GM12878 (cell line): Measurements from ENCODE around the gene TUBB. TPM values are rescaled to one million over a fixed set of nuclear protein-coding genes. Genes with fewer than 3 reads are reported as not detected.

Experiments
- ATAC-seq: fragments of 200-7000 bp; cut with Tn5 transposase; 3 replicates; pipeline ENCODE4 v1.9.1; 2020; ENCODE audit warnings: mild to moderate bottlenecking, moderate library complexity
- BruUV-seq: library from RNA; stranded (reverse); fragments of 400-500 nt; replicated peaks from 2 replicates; lab custom pipeline; 2021; lab: Mats Ljungman, UMichigan
- CTCF ChIA-PET: fragments of 300-600 bp; sonication (Branson Sonifier 250); formaldehyde crosslinking; extraction: SDS; loops from one replicate; lab custom pipeline; 2021; ENCODE audit warnings: inconsistent platforms; lab: Yijun Ruan, JAX
- POLR2A ChIA-PET: fragments of 350-600 bp; formaldehyde crosslinking; extraction: SDS; loops from one replicate; lab custom pipeline; 2021; ENCODE audit warnings: inconsistent platforms; lab: Charles Lee
- RAD21 ChIA-PET: fragments of 300-600 bp; sonication (Branson Sonifier 250); formaldehyde crosslinking; loops from one replicate; lab custom pipeline; 2023; ENCODE audit warnings: antibody characterized with exemption; ENCODE audit not compliant: unreplicated experiment; lab: Charles Lee
- SMC1A ChIA-PET: fragments of 300-600 bp; sonication (Branson Sonifier 250); formaldehyde crosslinking; loops from one replicate; lab custom pipeline; 2023; ENCODE audit not compliant: unreplicated experiment, uncharacterized antibody; lab: Charles Lee
- DNase-seq: peaks from one replicate; pipeline ENCODE4 v3.0.0-alpha.2; 2011; ENCODE audit warnings: low read depth, low spot score
- FAIRE-seq: peaks from 3 replicates; lab custom pipeline; 2011; peaks lifted over from hg19 to GRCh38; lab: Jason Lieb, UNC
- H2AFZ ChIP-seq: 2 replicates; pipeline ENCODE4 v1.6.0; 2011; ENCODE audit warnings: low read depth, low read length, control low read depth; ENCODE audit not compliant: control insufficient read depth
- H3K27ac ChIP-seq: 2 replicates; pipeline ENCODE4 v1.5.1; 2011; ENCODE audit warnings: control low read depth; ENCODE audit not compliant: control insufficient read depth, insufficient read depth
- H3K27me3 ChIP-seq, 2 experiments: replicated peaks in 1 of 2; 2 replicates each; pipeline versions ENCODE4 v1.6.0 to v1.6.1; 2011; ENCODE audit warnings: low read length in 1 of 2; ENCODE audit not compliant: control insufficient read depth in 2 of 2, insufficient read depth in 2 of 2
- H3K36me3 ChIP-seq, 2 experiments: 2 replicates each; pipeline ENCODE4 v1.5.1; 2011; ENCODE audit warnings: low read length in 1 of 2; ENCODE audit not compliant: control insufficient read depth in 2 of 2, insufficient read depth in 2 of 2
- H3K4me1 ChIP-seq: 2 replicates; pipeline ENCODE4 v1.6.1; 2011; ENCODE audit warnings: mild to moderate bottlenecking, low read length, moderate library complexity, mixed read lengths; ENCODE audit not compliant: control insufficient read depth, insufficient read depth
- H3K4me2 ChIP-seq: 2 replicates; pipeline ENCODE4 v1.6.0; 2011; ENCODE audit warnings: control low read depth; ENCODE audit not compliant: control insufficient read depth, insufficient read depth
- H3K4me3 ChIP-seq: fragments of 200-600 bp; sonication (generic); 2 replicates; pipeline ENCODE4 v1.5.1; 2016
- H3K79me2 ChIP-seq: 2 replicates; pipeline ENCODE4 v1.6.0; 2011; ENCODE audit warnings: low read length; ENCODE audit not compliant: control insufficient read depth, insufficient read depth
- H3K9ac ChIP-seq: 2 replicates; pipeline ENCODE4 v1.8.0; 2011; ENCODE audit warnings: low read length, control low read depth, mixed read lengths; ENCODE audit not compliant: control insufficient read depth, insufficient read depth
- H3K9me3 ChIP-seq: replicated peaks from 3 replicates; pipeline ENCODE4 v1.5.1; 2011; ENCODE audit warnings: mild to moderate bottlenecking, low read length; ENCODE audit not compliant: control insufficient read depth, insufficient read depth
- H4K20me1 ChIP-seq: 2 replicates; pipeline ENCODE4 v1.6.0; 2011; ENCODE audit not compliant: control insufficient read depth, insufficient read depth
- KLF5 ChIP-seq: fragments of 450-650 bp; IDR thresholded peaks from 2 replicates; pipeline ENCODE4 v1.6.1; 2014; ENCODE audit warnings: mild to moderate bottlenecking; ENCODE audit not compliant: partially characterized antibody
- MEF2A ChIP-seq: IDR thresholded peaks from 2 replicates; pipeline ENCODE4 v1.6.1; 2011; ENCODE audit warnings: low read depth, mild to moderate bottlenecking, low read length, moderate library complexity; ENCODE audit not compliant: insufficient read depth
- PAX5 ChIP-seq: IDR thresholded peaks from 2 replicates; pipeline ENCODE4 v1.6.1; 2011; ENCODE audit warnings: low read depth, low read length, borderline replicate concordance
- RAD21 ChIP-seq: IDR thresholded peaks from 2 replicates; pipeline ENCODE4 v1.6.1; 2011; ENCODE audit warnings: mild to moderate bottlenecking, low read depth, low read length, moderate library complexity; ENCODE audit not compliant: insufficient read depth
- RCOR1 ChIP-seq: conservative IDR thresholded peaks from 2 replicates; pipeline ENCODE4 v1.6.1; 2012; ENCODE audit warnings: low read depth, low read length, improper control_type of control experiment
- STAT3 ChIP-seq: IDR thresholded peaks from 2 replicates; pipeline ENCODE4 v1.6.1; 2011; ENCODE audit warnings: low read depth, low read length, improper control_type of control experiment
- TCF7 ChIP-seq: IDR thresholded peaks from 2 replicates; pipeline ENCODE4 v1.6.1; 2014; ENCODE audit warnings: antibody characterized with exemption, borderline replicate concordance
- WGBS: methylation state at CpG from one replicate; pipeline ENCODE4 v1.1.6; 2016; ENCODE audit warnings: low lambda C conversion rate; ENCODE audit not compliant: insufficient replicate concordance, insufficient coverage; ENCODE audit errors: missing lambda C conversion rate; 5-methylcytosine and 5-hydroxymethylcytosine counted together
- in situ Hi-C: fragments of 300-500 bp; cut with MboI; formaldehyde crosslinking; loops from 9 replicates; pipeline ENCODE4 v1.14.3; 2018; ENCODE audit warnings: mixed read lengths
- intact Hi-C: fragments of 100-400 bp; cut with micrococcal nuclease; formaldehyde crosslinking; loops from one replicate; pipeline ENCODE4 v1.14.2; 2022; ENCODE audit not compliant: unreplicated experiment
- polyA plus RNA-seq, 11 experiments: library from polyadenylated mRNA; depleted of rRNA in 4 of 11; unstranded in 6 of 11; stranded (reverse) in 5 of 11; fragments of >200 nt; fragmentation: Nextera tagmentation in 4 of 11; fragmentation: Illumina TruSeq in 1 of 11; extraction: Ambion mirVana in 4 of 11; extraction: Trizol in 1 of 11; gene quantifications; 1 replicate in 1 of 11; 2 replicates in 10 of 11; pipeline versions ENCODE4 v1.2.1 to v1.2.3, GENCODE V29; 2011 to 2016; ENCODE audit warnings: inconsistent platforms in 2 of 11, missing spikeins in 2 of 11, low read depth in 1 of 11
- total RNA-seq, 4 experiments: library from RNA; depleted of rRNA in 3 of 4; stranded (reverse); fragments of >200 nt in 3 of 4; fragmentation: Illumina TruSeq in 1 of 4; extraction: Trizol in 1 of 4; gene quantifications; 2 replicates each; pipeline versions ENCODE4 v1.2.1 to v1.2.3, GENCODE V29; 2013 to 2021
- TF ChIP-seq, protein P1 (sequence below): fragments of 450-650 bp; IDR thresholded peaks from 2 replicates; pipeline ENCODE4 v1.6.1; 2017; ENCODE audit warnings: low read depth, mild to moderate bottlenecking, moderate library complexity
- TF ChIP-seq, protein P2 (sequence below): IDR thresholded peaks from 2 replicates; pipeline ENCODE4 v1.6.1; 2011; ENCODE audit warnings: low read depth, low read length, improper control_type of control experiment, borderline replicate concordance
- TF ChIP-seq, protein P3 (sequence below): fragments of 150-350 bp; IDR thresholded peaks from 2 replicates; pipeline ENCODE4 v1.6.1; 2016; ENCODE audit warnings: low read depth, low read length

TUBB gene
- total and polyA plus RNA-seq, 10 of the 15 experiments (the other 5 are each of a cell fraction or from before 2014, with no cell fraction given), result 1,039 to 3,052 (median 1,656) TPM

DNA sequence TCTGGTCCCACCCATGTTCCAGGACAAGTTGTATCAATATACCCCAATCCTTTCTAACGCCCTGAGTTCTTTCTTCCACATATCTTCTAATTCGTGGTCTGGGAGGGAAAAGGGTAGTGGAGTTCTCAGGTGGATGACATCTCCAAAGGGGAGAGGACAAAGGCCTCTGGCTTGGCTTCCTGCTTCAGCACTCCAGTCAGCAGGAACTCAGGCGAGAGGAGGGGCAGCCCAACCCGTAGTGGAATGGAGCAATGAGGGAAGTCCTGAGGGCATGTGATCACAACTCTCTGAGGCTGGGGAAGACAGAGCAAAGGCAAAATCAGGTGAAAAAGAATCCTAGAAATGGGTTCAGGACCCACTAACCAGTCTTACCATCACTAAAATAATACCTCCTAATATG is 19.8 kb upstream of the TUBB start:
- BruUV-seq, result no TSS peak
- intact Hi-C loops, result no loop called here
- Histone ChIP-seq H3K4me1 (no peaks in the 10 kb centered on the region), H3K27ac (no peak overlapping the region)
- no peak for ATAC-seq
- CTCF ChIA-PET, result interaction anchor here (0.5 kb wide), 1 partner anchor 11 kb away, joined by 3 read pairs; no protein-coding TSS in a partner anchor
- TF ChIP-seq, protein P1, sequence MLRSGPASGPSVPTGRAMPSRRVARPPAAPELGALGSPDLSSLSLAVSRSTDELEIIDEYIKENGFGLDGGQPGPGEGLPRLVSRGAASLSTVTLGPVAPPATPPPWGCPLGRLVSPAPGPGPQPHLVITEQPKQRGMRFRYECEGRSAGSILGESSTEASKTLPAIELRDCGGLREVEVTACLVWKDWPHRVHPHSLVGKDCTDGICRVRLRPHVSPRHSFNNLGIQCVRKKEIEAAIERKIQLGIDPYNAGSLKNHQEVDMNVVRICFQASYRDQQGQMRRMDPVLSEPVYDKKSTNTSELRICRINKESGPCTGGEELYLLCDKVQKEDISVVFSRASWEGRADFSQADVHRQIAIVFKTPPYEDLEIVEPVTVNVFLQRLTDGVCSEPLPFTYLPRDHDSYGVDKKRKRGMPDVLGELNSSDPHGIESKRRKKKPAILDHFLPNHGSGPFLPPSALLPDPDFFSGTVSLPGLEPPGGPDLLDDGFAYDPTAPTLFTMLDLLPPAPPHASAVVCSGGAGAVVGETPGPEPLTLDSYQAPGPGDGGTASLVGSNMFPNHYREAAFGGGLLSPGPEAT, result no peak
- TF ChIP-seq RCOR1 (no peak), MEF2A (no peak), KLF5 (no peak), PAX5 (no peak), STAT3 (no peak), RAD21 (no peak), TCF7 (no peak)
- TF ChIP-seq, protein P2, sequence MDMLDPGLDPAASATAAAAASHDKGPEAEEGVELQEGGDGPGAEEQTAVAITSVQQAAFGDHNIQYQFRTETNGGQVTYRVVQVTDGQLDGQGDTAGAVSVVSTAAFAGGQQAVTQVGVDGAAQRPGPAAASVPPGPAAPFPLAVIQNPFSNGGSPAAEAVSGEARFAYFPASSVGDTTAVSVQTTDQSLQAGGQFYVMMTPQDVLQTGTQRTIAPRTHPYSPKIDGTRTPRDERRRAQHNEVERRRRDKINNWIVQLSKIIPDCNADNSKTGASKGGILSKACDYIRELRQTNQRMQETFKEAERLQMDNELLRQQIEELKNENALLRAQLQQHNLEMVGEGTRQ, result no peak
- TF ChIP-seq, protein P3, sequence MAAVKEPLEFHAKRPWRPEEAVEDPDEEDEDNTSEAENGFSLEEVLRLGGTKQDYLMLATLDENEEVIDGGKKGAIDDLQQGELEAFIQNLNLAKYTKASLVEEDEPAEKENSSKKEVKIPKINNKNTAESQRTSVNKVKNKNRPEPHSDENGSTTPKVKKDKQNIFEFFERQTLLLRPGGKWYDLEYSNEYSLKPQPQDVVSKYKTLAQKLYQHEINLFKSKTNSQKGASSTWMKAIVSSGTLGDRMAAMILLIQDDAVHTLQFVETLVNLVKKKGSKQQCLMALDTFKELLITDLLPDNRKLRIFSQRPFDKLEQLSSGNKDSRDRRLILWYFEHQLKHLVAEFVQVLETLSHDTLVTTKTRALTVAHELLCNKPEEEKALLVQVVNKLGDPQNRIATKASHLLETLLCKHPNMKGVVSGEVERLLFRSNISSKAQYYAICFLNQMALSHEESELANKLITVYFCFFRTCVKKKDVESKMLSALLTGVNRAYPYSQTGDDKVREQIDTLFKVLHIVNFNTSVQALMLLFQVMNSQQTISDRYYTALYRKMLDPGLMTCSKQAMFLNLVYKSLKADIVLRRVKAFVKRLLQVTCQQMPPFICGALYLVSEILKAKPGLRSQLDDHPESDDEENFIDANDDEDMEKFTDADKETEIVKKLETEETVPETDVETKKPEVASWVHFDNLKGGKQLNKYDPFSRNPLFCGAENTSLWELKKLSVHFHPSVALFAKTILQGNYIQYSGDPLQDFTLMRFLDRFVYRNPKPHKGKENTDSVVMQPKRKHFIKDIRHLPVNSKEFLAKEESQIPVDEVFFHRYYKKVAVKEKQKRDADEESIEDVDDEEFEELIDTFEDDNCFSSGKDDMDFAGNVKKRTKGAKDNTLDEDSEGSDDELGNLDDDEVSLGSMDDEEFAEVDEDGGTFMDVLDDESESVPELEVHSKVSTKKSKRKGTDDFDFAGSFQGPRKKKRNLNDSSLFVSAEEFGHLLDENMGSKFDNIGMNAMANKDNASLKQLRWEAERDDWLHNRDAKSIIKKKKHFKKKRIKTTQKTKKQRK, result no peak
- TF ChIP-seq, all 136 proteins: peak for 0
- peaks cover 0 to 8% of the 10 kb centered on the region in 2 experiments; a peak in 3 of 4 replicates for H3K36me3 ChIP-seq
- in situ Hi-C loops, result no loop called here
- no peak overlapping the region for H3K4me3 ChIP-seq
- H3K9me3 ChIP-seq, result no peaks in the 10 kb centered on the region
- no peaks in the 10 kb centered on the region for H4K20me1 ChIP-seq
- H2AFZ ChIP-seq, result no peak overlapping the region
- H3K79me2 ChIP-seq, result no peaks in the 10 kb centered on the region
- no peaks in the 10 kb centered on the region for H3K27me3 ChIP-seq
- no peak for DNase-seq
- no peak overlapping the region for H3K9ac ChIP-seq
- SMC1A ChIA-PET, result interaction anchor here (0.7 to 1.1 kb wide), 2 partner anchors 19 to 147 kb away, joined by 3 to 4 read pairs; no protein-coding TSS in a partner anchor
- H3K4me2 ChIP-seq, result no peak overlapping the region
- FAIRE-seq, result no peak
- POLR2A ChIA-PET, result interaction anchor here (0.5 to 1.0 kb wide), 4 partner anchors 10 to 73 kb away, joined by 3 to 5 read pairs (median 4); no protein-coding TSS in a partner anchor
- RAD21 ChIA-PET, result no interaction called here
- 82% methylated on average over 4 of the region's 4 CpGs for WGBS
